GM18502 (cell line): ENCODE measurements around the gene CCDC102A.
A peak's percentile ranks its signal among the peaks of the same experiment; 100 is the strongest.

Source experiments
- ATAC-seq: cut with Tn5 transposase; IDR thresholded peaks from one replicate; pipeline ENCODE4 v1.9.1; 2021; ENCODE audit warnings: mild to moderate bottlenecking; ENCODE audit not compliant: unreplicated experiment, poor library complexity

Gene CCDC102A

GRCh38 chr16:57469046-57469445, 67.3 kb downstream of the CCDC102A start:
- no peak for ATAC-seq

- ATAC-seq: no peak
These were observed 68.0 kb downstream of the CCDC102A start for GRCh38 chr16:57468346-57468745.

- ATAC-seq: no peak
These were observed 71.8 kb downstream of the CCDC102A start for GRCh38 chr16:57464523-57464922.

GRCh38 chr16:57462978-57463362, 73.4 kb downstream of the CCDC102A start:
- ATAC-seq: peak; percentile 17

GRCh38 chr16:57462209-57462977, 74.0 kb downstream of the CCDC102A start, which contains the start of gene POLR2C:
Gene POLR2C (plus strand): TSS chr16:57462679. CDS start chr16:57462725, 46 bp downstream.
- peak; percentile 90 for ATAC-seq
